A673 (cell line): ENCODE results near the gene SLC1A4. TPM values are rescaled to one million over a fixed set of nuclear protein-coding genes. Genes with fewer than 3 reads are reported as not detected.

Experiments
- BruUV-seq: library from RNA; stranded (reverse); fragments of 400-500 nt; replicated peaks from 2 replicates; lab custom pipeline; 2021; lab: Mats Ljungman, UMichigan
- CTCF ChIA-PET: fragments of 300-600 bp; sonication (Branson Sonifier 250); formaldehyde crosslinking; loops from one replicate; lab custom pipeline; 2022; ENCODE audit warnings: antibody characterized with exemption; lab: Charles Lee
- POLR2A ChIA-PET: fragments of 300-600 bp; sonication (Branson Sonifier 250); formaldehyde crosslinking; loops from one replicate; lab custom pipeline; 2022; ENCODE audit warnings: antibody characterized with exemption; ENCODE audit not compliant: low non-redundant PET; lab: Charles Lee
- DNase-seq: peaks from one replicate; pipeline ENCODE4 v3.0.0-alpha.2; 2015; ENCODE audit warnings: low spot score
- H3K27ac ChIP-seq: fragments of 200-600 bp; sonication (generic); 2 replicates; pipeline ENCODE4 v1.5.1; 2016; ENCODE audit warnings: mixed run types, low read depth, mild to moderate bottlenecking, mixed read lengths, antibody characterized with exemption, low read length; ENCODE audit not compliant: poor library complexity, severe bottlenecking
- H3K27me3 ChIP-seq: fragments of 200-600 bp; sonication (generic); replicated peaks from 2 replicates; pipeline ENCODE4 v1.6.1; 2017; ENCODE audit warnings: mixed run types, low read depth, mild to moderate bottlenecking, mixed read lengths, antibody characterized with exemption, low read length; ENCODE audit not compliant: insufficient read depth, poor library complexity
- H3K36me3 ChIP-seq: fragments of 200-600 bp; sonication (generic); 2 replicates; pipeline ENCODE4 v1.6.1; 2016; ENCODE audit warnings: mixed run types, mild to moderate bottlenecking, mixed read lengths, antibody characterized with exemption, low read length; ENCODE audit not compliant: insufficient read depth, poor library complexity, severe bottlenecking
- H3K4me1 ChIP-seq: fragments of 200-600 bp; sonication (generic); 2 replicates; pipeline ENCODE4 v1.6.1; 2017; ENCODE audit warnings: mixed run types, mild to moderate bottlenecking, mixed read lengths, antibody characterized with exemption, low read length; ENCODE audit not compliant: insufficient read depth, poor library complexity, severe bottlenecking
- H3K4me3 ChIP-seq: fragments of 200-600 bp; sonication (generic); 2 replicates; pipeline ENCODE4 v1.5.1; 2016; ENCODE audit warnings: low read depth, mixed run types, mild to moderate bottlenecking, mixed read lengths, low read length; ENCODE audit not compliant: poor library complexity, severe bottlenecking
- H3K9me3 ChIP-seq: fragments of 200-600 bp; sonication (generic); 2 replicates; pipeline ENCODE4 v1.6.1; 2016; ENCODE audit warnings: mixed run types, low read depth, mild to moderate bottlenecking, mixed read lengths, antibody characterized with exemption, low read length; ENCODE audit not compliant: poor library complexity, severe bottlenecking
- CTCF ChIP-seq: fragments of 300-800, 200-600 bp; sonication (generic); conservative IDR thresholded peaks from 2 replicates; pipeline ENCODE4 v1.5.1; 2017; ENCODE audit warnings: low read depth, mild to moderate bottlenecking, antibody characterized with exemption, low read length, moderate library complexity, mixed read lengths
- EZH2 ChIP-seq: fragments of 200-600 bp; sonication (generic); IDR thresholded peaks from 2 replicates; pipeline ENCODE4 v1.6.1; 2017; ENCODE audit warnings: borderline replicate concordance, low read depth, mild to moderate bottlenecking, mixed read lengths, antibody characterized with exemption, low read length; ENCODE audit not compliant: poor library complexity, severe bottlenecking
- intact Hi-C: fragments of 100-400 bp; cut with micrococcal nuclease; formaldehyde crosslinking; loops from one replicate; pipeline ENCODE4 v1.10.0; 2022; ENCODE audit not compliant: unreplicated experiment
- total RNA-seq: library from RNA; stranded (reverse); gene quantifications from 2 replicates; pipeline ENCODE4 v1.2.3, GENCODE V29; 2021

The SLC1A4 gene
- total RNA-seq, 1 experiment from 2014 or later: 78.1 TPM

GRCh38 chr2:64990876-64991275, 1.7 kb downstream of the SLC1A4 start:
- TF ChIP-seq EZH2 (no peak), CTCF (no peak)
- Histone ChIP-seq H3K27me3 (no peaks in the 10 kb centered on the region), H3K4me1 (peaks cover 20% of the 10 kb centered on the region), H3K27ac (peak overlapping the region; percentile 97), H3K9me3 (no peaks in the 10 kb centered on the region), H3K36me3 (peaks cover 6% of the 10 kb centered on the region), H3K4me3 (peak overlapping the region; percentile 97)
- POLR2A ChIA-PET: no interaction called here
- intact Hi-C loops: loop anchor here (5.0 kb wide), 1 partner anchor 581 kb away; no protein-coding TSS in a partner anchor
- CTCF ChIA-PET: interaction anchor here (0.6 kb wide), 1 partner anchor 29 kb away, joined by 6 read pairs; no protein-coding TSS in a partner anchor
- BruUV-seq: TSS peak; percentile 34
- DNase-seq: no peak

GRCh38 chr2:64992218-64992617, 3.0 kb downstream of the SLC1A4 start:
- Histone ChIP-seq H3K27ac (no peak overlapping the region), H3K9me3 (no peaks in the 10 kb centered on the region), H3K36me3 (peaks cover 6% of the 10 kb centered on the region), H3K27me3 (no peaks in the 10 kb centered on the region), H3K4me1 (peaks cover 14% of the 10 kb centered on the region), H3K4me3 (peak overlapping the region; percentile 31)
- ChIA-PET POLR2A (no interaction called here), CTCF (interaction anchor here (1.6 kb wide), 1 partner anchor 74 kb away, joined by 4 read pairs; no protein-coding TSS in a partner anchor)
- intact Hi-C loops: loop anchor here (5.0 kb wide), 1 partner anchor 580 kb away; no protein-coding TSS in a partner anchor
- no peak for TF ChIP-seq EZH2
- no peak for TF ChIP-seq CTCF
- no peak for DNase-seq
- BruUV-seq: no TSS peak

GRCh38 chr2:64992990-64993389, 3.8 kb downstream of the SLC1A4 start:
- Histone ChIP-seq H3K4me1 (peaks cover 13% of the 10 kb centered on the region), H3K27ac (no peak overlapping the region), H3K27me3 (no peaks in the 10 kb centered on the region), H3K4me3 (peak overlapping the region; percentile 31), H3K9me3 (no peaks in the 10 kb centered on the region), H3K36me3 (peaks cover 6% of the 10 kb centered on the region)
- CTCF ChIA-PET: interaction anchor here (1.6 kb wide), 1 partner anchor 75 kb away, joined by 4 read pairs; no protein-coding TSS in a partner anchor
- DNase-seq: no peak
- BruUV-seq: no TSS peak
- intact Hi-C loops: loop anchor here (5.0 kb wide), 1 partner anchor 579 kb away; no protein-coding TSS in a partner anchor
- TF ChIP-seq EZH2 (no peak), CTCF (no peak)
- POLR2A ChIA-PET: no interaction called here
